GM12801 (cell line): ENCODE data around the gene BCAT1.

Experiments
- CTCF ChIP-seq: IDR thresholded peaks from one replicate; pipeline ENCODE4 v1.5.1; 2011; ENCODE audit warnings: control low read depth; ENCODE audit not compliant: insufficient read length; ENCODE audit errors: extremely low read depth

The BCAT1 gene

DNA sequence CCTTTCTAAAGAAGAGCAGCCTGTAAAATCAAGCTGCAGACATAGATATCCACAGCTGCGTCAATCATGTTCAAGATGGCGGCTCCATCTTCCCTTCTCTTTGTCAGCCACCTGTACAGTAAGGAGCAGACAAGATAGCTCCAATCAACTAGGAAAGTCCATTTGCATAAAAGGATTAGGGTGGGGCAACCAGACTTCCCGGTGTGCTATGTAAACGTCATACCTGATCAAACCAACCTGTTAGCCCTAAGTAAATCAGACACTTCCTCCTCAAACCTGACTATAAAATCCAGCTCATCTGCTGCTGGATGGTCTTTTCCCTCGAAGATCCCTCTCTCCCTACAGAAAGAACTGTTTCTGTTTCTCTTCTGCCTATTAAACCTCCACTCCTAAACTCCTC, 60.1 kb downstream of the BCAT1 start:
- no peak for TF ChIP-seq CTCF

DNA sequence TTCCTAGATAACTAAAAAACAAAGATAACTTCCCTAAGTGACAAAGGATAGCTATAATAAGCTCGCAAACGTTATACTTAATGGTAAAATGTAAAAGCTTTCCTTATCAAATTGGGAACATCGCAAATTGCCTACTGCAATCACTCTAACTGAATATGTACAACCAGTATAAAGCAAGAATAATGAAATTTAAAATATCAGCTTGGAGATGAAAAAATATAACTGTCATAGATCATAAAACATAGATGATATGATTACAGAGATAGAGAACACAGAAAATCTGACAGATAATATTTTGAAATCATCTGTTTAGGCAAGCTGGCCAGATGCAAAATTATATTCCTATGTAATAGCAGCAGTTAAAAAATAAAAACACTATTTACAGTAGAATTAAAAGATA, 64.0 kb downstream of the BCAT1 start:
- no peak for TF ChIP-seq CTCF

DNA sequence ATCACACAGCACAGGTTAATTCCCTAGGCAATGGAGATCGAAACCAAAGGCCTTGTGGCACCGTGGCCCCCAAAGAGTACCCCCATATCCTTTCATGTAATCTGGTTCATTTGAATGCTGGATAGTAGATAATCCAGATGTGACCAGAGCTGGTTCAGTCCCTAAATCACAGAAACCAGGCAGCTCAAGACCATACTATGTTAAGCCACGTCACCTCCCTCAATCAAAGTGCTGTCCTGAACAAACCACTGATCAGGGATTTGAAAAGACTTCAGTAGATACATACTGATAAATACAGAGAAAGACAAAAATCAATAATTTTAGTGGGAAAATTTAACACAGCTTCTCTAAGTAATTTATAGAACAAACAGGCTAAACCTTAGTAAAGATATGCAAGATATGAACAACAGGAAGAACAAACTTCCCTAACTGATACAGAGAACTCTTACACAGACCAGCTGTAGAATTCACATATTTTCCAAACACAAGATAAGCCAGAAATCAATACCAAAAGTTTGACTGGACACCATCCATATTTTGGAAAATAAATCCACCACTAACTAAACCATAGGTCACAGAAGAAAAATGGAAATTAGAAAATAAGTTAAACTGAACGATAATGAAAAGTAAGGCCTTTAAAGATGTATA, 67.1 kb downstream of the BCAT1 start:
- TF ChIP-seq CTCF = no peak

- no peak for TF ChIP-seq CTCF
Measured at GRCh38 chr12:24881227-24881626, 67.7 kb downstream of the BCAT1 start.

- no peak for TF ChIP-seq CTCF
Measured at GRCh38 chr12:24880732-24881131, 68.2 kb downstream of the BCAT1 start.

DNA sequence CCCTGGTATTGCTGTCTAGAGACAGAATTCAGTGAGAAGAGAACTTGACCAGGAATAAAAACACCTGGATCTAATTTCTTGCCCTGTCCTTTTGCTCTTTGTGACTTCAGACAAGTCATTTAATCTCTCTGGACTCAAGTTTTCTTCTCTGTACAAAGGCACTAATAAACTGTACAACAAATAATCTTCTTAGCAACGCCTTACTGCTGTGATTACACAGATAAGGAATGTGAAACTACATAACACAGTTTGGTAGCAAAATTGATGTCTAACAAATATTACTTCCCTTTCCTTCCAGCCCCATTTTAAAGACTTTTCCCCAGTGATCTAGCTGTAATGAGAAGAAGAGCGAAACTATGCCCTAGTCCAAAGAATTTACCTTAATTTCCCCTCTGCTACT, 69.3 kb downstream of the BCAT1 start:
- TF ChIP-seq CTCF = no peak

GRCh38 chr12:24875014-24875413, 73.9 kb downstream of the BCAT1 start:
- no peak for TF ChIP-seq CTCF

DNA sequence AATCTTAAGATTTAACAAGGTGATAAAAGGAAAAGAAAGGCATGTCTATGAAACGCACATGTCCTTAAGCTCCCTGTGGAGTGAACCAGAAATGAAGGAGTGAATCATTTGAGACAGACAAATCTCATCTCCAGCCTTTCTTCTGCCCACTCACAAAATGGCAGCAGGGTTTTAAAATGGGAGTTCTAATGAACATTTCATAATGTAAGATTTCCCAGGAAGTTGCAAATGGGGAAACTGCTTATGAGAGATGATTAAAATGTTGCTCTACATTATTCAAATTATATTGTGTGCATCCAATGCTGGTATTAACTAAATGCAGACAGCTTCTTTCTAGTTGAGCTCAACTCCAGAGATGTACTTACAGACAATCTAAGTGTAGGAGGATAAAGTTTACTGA, 76.7 kb downstream of the BCAT1 start:
- no peak for TF ChIP-seq CTCF
